Erythroblast (primary cell): ENCODE results near the gene BTBD19.

ENCODE experiments used
- GATA1 ChIP-seq: IDR thresholded peaks from 2 replicates; pipeline ENCODE4 v1.6.1; 2011; ENCODE audit warnings: low read depth, mild to moderate bottlenecking, control low read depth, low read length, moderate library complexity
- POLR2A ChIP-seq: IDR thresholded peaks from 2 replicates; pipeline ENCODE4 v1.6.1; 2011; ENCODE audit warnings: mild to moderate bottlenecking, low read length

- TF ChIP-seq POLR2A = no peak
- no peak for TF ChIP-seq GATA1
These were observed 52.6 kb downstream of the BTBD19 start for GRCh38 chr1:44860891-44861425.
